GM06990 (cell line): Measurements from ENCODE around the gene ADH5.
"Not testable (repeated sequence)": the region's sequence is repeated elsewhere in the genome, so short reads cannot be mapped to it uniquely, and the experiment has no call there.

Experiments used
- DNase-seq: peaks from one replicate; pipeline ENCODE4 v3.0.0-alpha.2; 2011; ENCODE audit not compliant: insufficient read length; ENCODE audit errors: extremely low read depth
- H3K27me3 ChIP-seq: replicated peaks from 2 replicates; pipeline ENCODE4 v1.6.0; 2011; ENCODE audit warnings: low read length; ENCODE audit not compliant: control insufficient read depth, insufficient read depth
- H3K36me3 ChIP-seq: 2 replicates; pipeline ENCODE4 v1.5.1; 2011; ENCODE audit warnings: low read length; ENCODE audit not compliant: control insufficient read depth, insufficient read depth
- H3K4me3 ChIP-seq: replicated peaks from 2 replicates; pipeline ENCODE4 v1.5.1; 2011; ENCODE audit warnings: low read depth, mild to moderate bottlenecking, control low read depth, low read length
- TF ChIP-seq, protein P1 (sequence below): IDR thresholded peaks from 2 replicates; pipeline ENCODE4 v1.5.1; 2011; ENCODE audit warnings: low read length, control low read depth, mild to moderate bottlenecking, inconsistent platforms; ENCODE audit not compliant: insufficient read depth, poor library complexity, severe bottlenecking

Gene ADH5

DNA sequence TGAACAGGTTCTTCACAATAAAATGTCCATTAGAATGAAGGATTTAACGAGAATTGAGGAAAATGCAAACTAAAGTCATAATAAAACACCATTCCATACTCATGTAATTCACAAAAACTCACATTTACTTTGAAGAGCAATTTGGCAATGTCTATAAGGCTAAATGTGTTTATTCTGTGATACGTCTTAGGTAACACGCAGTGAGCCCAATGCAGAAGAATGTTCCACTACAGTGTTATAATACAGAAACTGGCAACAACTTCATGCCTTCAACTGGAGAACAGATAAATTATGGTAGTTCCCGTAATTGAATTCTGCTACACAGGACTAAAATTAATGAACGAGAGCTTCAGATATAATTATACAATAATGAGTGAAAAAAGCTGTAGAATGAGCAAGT, 17.4 kb downstream of the ADH5 start:
- Histone ChIP-seq H3K27me3 (no peaks in the 10 kb centered on the region), H3K36me3 (peaks cover 6% of the 10 kb centered on the region), H3K4me3 (no peak overlapping the region)
- no peak for DNase-seq
- TF ChIP-seq, protein P1, sequence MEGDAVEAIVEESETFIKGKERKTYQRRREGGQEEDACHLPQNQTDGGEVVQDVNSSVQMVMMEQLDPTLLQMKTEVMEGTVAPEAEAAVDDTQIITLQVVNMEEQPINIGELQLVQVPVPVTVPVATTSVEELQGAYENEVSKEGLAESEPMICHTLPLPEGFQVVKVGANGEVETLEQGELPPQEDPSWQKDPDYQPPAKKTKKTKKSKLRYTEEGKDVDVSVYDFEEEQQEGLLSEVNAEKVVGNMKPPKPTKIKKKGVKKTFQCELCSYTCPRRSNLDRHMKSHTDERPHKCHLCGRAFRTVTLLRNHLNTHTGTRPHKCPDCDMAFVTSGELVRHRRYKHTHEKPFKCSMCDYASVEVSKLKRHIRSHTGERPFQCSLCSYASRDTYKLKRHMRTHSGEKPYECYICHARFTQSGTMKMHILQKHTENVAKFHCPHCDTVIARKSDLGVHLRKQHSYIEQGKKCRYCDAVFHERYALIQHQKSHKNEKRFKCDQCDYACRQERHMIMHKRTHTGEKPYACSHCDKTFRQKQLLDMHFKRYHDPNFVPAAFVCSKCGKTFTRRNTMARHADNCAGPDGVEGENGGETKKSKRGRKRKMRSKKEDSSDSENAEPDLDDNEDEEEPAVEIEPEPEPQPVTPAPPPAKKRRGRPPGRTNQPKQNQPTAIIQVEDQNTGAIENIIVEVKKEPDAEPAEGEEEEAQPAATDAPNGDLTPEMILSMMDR = no peak

- H3K36me3 ChIP-seq = no peaks in the 10 kb centered on the region; the same call in none of the 2 replicates
- no peak for DNase-seq
- TF ChIP-seq, protein P1 = no peak
These were observed 21.0 kb downstream of the ADH5 start for GRCh38 chr4:99067617-99068016.

GRCh38 chr4:99065521-99065920, 23.1 kb downstream of the ADH5 start:
- not testable (repeated sequence) for H3K36me3 ChIP-seq, H3K27me3 ChIP-seq, H3K4me3 ChIP-seq, DNase-seq

More at GRCh38 chr4:99067617-99068016, 21.0 kb downstream of the ADH5 start:
- no peak overlapping the region for H3K4me3 ChIP-seq
- H3K27me3 ChIP-seq = no peaks in the 10 kb centered on the region

DNA sequence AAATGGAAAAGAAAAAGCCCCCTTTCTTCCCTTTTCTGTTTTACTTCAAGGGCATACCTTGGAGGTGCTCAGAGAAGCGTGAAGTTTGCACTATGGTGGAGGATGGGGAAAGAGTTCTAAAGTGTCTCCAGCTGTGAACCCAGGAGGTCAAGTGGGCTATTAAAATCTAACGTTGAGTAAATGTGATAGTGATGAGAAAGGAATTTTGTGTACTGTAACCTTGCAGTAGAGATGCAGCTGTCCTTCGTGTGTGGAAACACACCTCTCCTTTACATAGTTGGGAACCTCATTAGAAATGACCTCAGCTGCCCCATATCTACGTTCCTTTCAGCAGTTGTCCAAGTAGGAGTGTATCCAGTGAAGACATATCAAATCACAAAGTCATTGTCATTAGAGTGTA, 26.5 kb downstream of the ADH5 start:
- TF ChIP-seq, protein P1 = no peak
- no peaks in the 10 kb centered on the region for H3K27me3 ChIP-seq
- no peak for DNase-seq
- H3K4me3 ChIP-seq = no peak overlapping the region
- peaks cover 3% of the 10 kb centered on the region for H3K36me3 ChIP-seq

DNA sequence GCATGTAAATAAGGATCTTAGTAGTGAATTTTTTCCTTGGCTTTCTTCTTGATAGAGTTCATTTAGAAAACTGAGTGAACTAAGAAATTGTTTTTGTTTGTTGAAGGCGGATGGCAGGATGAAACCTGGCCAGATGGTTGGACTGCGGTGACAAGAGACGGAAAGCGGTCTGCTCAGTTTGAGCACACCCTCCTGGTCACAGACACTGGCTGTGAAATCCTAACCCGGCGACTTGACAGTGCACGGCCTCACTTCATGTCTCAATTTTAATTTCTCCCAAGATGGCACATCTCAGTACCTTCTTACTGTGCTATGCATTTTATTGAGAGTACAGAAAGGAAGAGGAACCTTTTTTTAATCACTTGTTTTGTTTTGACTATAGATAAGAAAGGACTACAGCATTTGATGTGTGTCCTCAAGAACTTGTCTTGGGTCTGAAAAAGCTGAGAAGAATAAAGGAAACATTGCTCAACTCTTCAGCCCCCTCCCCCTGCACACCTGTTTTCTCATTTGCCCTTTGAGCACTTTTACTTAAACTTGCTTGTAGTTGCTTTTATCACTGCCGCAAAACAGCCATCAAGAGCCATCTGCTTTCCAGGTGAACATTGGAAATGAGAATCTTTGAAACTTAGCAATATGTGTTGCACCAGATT, 27.4 kb downstream of the ADH5 start:
- TF ChIP-seq, protein P1 = no peak
- no peak for DNase-seq
- peaks cover 3% of the 10 kb centered on the region for H3K36me3 ChIP-seq

GRCh38 chr4:99059550-99059949, 29.0 kb downstream of the ADH5 start:
- Histone ChIP-seq H3K36me3 (peaks cover 3% of the 10 kb centered on the region), H3K27me3 (no peaks in the 10 kb centered on the region), H3K4me3 (no peak overlapping the region)

More for the DNA sequence above, 27.4 kb downstream of the ADH5 start:
- Histone ChIP-seq H3K4me3 (no peak overlapping the region), H3K27me3 (no peaks in the 10 kb centered on the region)

More at GRCh38 chr4:99059550-99059949, 29.0 kb downstream of the ADH5 start:
- no peak for DNase-seq
- TF ChIP-seq, protein P1 = no peak
